NCI-H1694 treated with DMSO at 0.1 percent for 48 hours (cell line): ENCODE measurements around the gene MRPL45.

Source experiments
- DNase-seq: peaks from one replicate; lab custom pipeline; 2025; lab: John Stamatoyannopoulos, UW

Gene MRPL45

GRCh38 chr17:38349097-38349730 is 52.2 kb downstream of the MRPL45 start:
- peak; percentile 83 for DNase-seq

- DNase-seq, result no peak
These were observed 53.1 kb downstream of the MRPL45 start for GRCh38 chr17:38350035-38350434.

- DNase-seq, result peak; percentile 85
These were observed 54.6 kb downstream of the MRPL45 start, which contains the start of gene SOCS7 for GRCh38 chr17:38351412-38352222. Gene SOCS7, plus strand, starts transcription at chr17:38351844. Its CDS starts 209 bp downstream, at chr17:38352053.

GRCh38 chr17:38352245-38353085 is 55.5 kb downstream of the MRPL45 start:
- no peak for DNase-seq

GRCh38 chr17:38353086-38353604 is 56.2 kb downstream of the MRPL45 start:
- DNase-seq, result no peak

GRCh38 chr17:38353668-38354067 is 56.7 kb downstream of the MRPL45 start:
- no peak for DNase-seq

GRCh38 chr17:38354466-38354865 is 57.5 kb downstream of the MRPL45 start:
- DNase-seq, result no peak

- DNase-seq, result no peak
These were observed 58.3 kb downstream of the MRPL45 start for GRCh38 chr17:38355251-38355650.

GRCh38 chr17:38357486-38358123 is 60.6 kb downstream of the MRPL45 start:
- peak; percentile 93 for DNase-seq

- DNase-seq, result peak; percentile 44
These were observed 61.9 kb downstream of the MRPL45 start for GRCh38 chr17:38358586-38359513.

- DNase-seq, result no peak
These were observed 64.9 kb downstream of the MRPL45 start for GRCh38 chr17:38361694-38362465.

- DNase-seq, result no peak
These were observed 66.0 kb downstream of the MRPL45 start for GRCh38 chr17:38363016-38363415.

- DNase-seq, result no peak
These were observed 67.8 kb downstream of the MRPL45 start for GRCh38 chr17:38364741-38365140.

- DNase-seq, result no peak
These were observed 72.3 kb downstream of the MRPL45 start for GRCh38 chr17:38369124-38369886.
